HL-60 (cell line): ENCODE results near the gene ASPSCR1.

Experiments
- POLR2AphosphoS5 ChIP-seq: IDR thresholded peaks from 2 replicates; pipeline ENCODE4 v1.6.1; 2012; ENCODE audit warnings: low read depth
- TF ChIP-seq, protein P1 (sequence below): IDR thresholded peaks from 2 replicates; pipeline ENCODE4 v1.6.1; 2012; ENCODE audit warnings: low read depth; ENCODE audit not compliant: insufficient replicate concordance
- TF ChIP-seq, protein P2 (sequence below): IDR thresholded peaks from one replicate; pipeline ENCODE4 v1.5.1; 2011; ENCODE audit warnings: low read length, control low read depth, inconsistent platforms; ENCODE audit not compliant: insufficient read depth

DNA sequence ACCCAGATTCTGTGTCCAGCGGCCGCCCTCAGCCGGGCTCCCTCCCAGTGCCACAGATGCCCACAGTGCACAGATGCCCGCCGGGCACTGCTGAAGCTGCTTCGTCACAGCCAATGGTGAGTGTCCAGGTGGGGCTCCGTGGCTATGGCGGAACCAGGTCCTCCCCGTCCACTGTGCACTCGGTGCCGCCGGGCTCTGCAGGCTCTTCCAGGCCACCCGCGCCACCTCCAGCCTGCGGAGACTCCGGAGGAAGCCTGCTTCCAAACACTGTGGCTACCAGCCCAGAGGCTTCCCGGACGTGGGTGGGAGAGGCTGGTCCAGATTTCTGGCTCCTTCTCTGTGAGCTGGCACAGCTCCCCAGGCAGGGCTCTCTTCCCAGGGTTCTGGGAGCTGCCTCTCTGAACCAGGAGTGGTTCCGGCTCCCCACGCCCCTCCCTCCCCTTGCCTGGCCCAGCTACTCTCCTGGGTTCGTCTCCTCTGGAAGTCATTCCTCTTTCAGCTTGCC lies 37.5 kb upstream of the ASPSCR1 start:
- TF ChIP-seq POLR2AphosphoS5 = no peak
- TF ChIP-seq, protein P1, sequence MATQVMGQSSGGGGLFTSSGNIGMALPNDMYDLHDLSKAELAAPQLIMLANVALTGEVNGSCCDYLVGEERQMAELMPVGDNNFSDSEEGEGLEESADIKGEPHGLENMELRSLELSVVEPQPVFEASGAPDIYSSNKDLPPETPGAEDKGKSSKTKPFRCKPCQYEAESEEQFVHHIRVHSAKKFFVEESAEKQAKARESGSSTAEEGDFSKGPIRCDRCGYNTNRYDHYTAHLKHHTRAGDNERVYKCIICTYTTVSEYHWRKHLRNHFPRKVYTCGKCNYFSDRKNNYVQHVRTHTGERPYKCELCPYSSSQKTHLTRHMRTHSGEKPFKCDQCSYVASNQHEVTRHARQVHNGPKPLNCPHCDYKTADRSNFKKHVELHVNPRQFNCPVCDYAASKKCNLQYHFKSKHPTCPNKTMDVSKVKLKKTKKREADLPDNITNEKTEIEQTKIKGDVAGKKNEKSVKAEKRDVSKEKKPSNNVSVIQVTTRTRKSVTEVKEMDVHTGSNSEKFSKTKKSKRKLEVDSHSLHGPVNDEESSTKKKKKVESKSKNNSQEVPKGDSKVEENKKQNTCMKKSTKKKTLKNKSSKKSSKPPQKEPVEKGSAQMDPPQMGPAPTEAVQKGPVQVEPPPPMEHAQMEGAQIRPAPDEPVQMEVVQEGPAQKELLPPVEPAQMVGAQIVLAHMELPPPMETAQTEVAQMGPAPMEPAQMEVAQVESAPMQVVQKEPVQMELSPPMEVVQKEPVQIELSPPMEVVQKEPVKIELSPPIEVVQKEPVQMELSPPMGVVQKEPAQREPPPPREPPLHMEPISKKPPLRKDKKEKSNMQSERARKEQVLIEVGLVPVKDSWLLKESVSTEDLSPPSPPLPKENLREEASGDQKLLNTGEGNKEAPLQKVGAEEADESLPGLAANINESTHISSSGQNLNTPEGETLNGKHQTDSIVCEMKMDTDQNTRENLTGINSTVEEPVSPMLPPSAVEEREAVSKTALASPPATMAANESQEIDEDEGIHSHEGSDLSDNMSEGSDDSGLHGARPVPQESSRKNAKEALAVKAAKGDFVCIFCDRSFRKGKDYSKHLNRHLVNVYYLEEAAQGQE = no peak
- TF ChIP-seq, protein P2, sequence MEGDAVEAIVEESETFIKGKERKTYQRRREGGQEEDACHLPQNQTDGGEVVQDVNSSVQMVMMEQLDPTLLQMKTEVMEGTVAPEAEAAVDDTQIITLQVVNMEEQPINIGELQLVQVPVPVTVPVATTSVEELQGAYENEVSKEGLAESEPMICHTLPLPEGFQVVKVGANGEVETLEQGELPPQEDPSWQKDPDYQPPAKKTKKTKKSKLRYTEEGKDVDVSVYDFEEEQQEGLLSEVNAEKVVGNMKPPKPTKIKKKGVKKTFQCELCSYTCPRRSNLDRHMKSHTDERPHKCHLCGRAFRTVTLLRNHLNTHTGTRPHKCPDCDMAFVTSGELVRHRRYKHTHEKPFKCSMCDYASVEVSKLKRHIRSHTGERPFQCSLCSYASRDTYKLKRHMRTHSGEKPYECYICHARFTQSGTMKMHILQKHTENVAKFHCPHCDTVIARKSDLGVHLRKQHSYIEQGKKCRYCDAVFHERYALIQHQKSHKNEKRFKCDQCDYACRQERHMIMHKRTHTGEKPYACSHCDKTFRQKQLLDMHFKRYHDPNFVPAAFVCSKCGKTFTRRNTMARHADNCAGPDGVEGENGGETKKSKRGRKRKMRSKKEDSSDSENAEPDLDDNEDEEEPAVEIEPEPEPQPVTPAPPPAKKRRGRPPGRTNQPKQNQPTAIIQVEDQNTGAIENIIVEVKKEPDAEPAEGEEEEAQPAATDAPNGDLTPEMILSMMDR = no peak
